H1 (cell line): ENCODE measurements around the gene DCUN1D3. TPM values are rescaled to one million over a fixed set of nuclear protein-coding genes. Genes with fewer than 3 reads are reported as not detected.

Experiments
- CTCF ChIA-PET: fragments of 300-600 bp; sonication (Branson Sonifier 250); formaldehyde crosslinking; loops from one replicate; lab custom pipeline; 2021; ENCODE audit not compliant: partially characterized antibody; lab: Charles Lee
- POLR2A ChIA-PET: fragments of 300-600 bp; sonication (Branson Sonifier 250); formaldehyde crosslinking; loops from one replicate; lab custom pipeline; 2021; ENCODE audit warnings: inconsistent platforms; ENCODE audit not compliant: partially characterized antibody; lab: Charles Lee
- DNase-seq, 2 experiments: peaks; one replicate each; pipeline versions ENCODE4 v3.0.0 to v3.0.0-alpha.2; 2010 to 2022; ENCODE audit warnings: low spot score in 2 of 2, low read depth in 1 of 2, mixed read lengths in 1 of 2
- FAIRE-seq: peaks from 2 replicates; lab custom pipeline; 2011; peaks lifted over from hg19 to GRCh38; lab: Jason Lieb, UNC
- H2AFZ ChIP-seq: 2 replicates; pipeline ENCODE4 v1.8.1; 2012; ENCODE audit warnings: low read length, inconsistent platforms
- H2AK5ac ChIP-seq: 2 replicates; pipeline ENCODE4 v1.6.1; 2013; ENCODE audit warnings: low read depth, low read length
- H2BK120ac ChIP-seq: replicated peaks from 2 replicates; pipeline ENCODE3; 2013; ENCODE audit warnings: low read depth, low read length, inconsistent platforms
- H2BK12ac ChIP-seq: 2 replicates; pipeline ENCODE4 v1.6.1; 2013; ENCODE audit warnings: low read depth, low read length
- H2BK15ac ChIP-seq: 2 replicates; pipeline ENCODE4 v1.6.1; 2013; ENCODE audit warnings: low read length
- H2BK20ac ChIP-seq: 2 replicates; pipeline ENCODE4 v1.6.1; 2013; ENCODE audit warnings: low read length
- H2BK5ac ChIP-seq: 2 replicates; pipeline ENCODE4 v1.6.1; 2013; ENCODE audit warnings: low read depth, low read length
- H3K14ac ChIP-seq: 2 replicates; pipeline ENCODE4 v1.6.1; 2013; ENCODE audit warnings: inconsistent platforms; ENCODE audit not compliant: insufficient read length
- H3K18ac ChIP-seq: 2 replicates; pipeline ENCODE4 v1.6.1; 2013; ENCODE audit warnings: low read length; ENCODE audit errors: extremely low read depth
- H3K23ac ChIP-seq: 2 replicates; pipeline ENCODE4 v1.6.1; 2013; ENCODE audit warnings: inconsistent platforms; ENCODE audit not compliant: insufficient read length
- H3K23me2 ChIP-seq: 2 replicates; pipeline ENCODE4 v1.6.1; 2013; ENCODE audit warnings: low read depth, low read length
- H3K27ac ChIP-seq: 2 replicates; pipeline ENCODE4 v1.6.1; 2011; ENCODE audit warnings: low read depth, low read length, inconsistent platforms
- H3K27me3 ChIP-seq, 4 experiments: replicated peaks in 1 of 4; 1 replicate in 1 of 4; 2 replicates in 3 of 4; pipeline versions ENCODE4 v1.6.1 to v1.8.1; 2011 to 2013; ENCODE audit warnings: low read length in 3 of 4, mild to moderate bottlenecking in 3 of 4, inconsistent platforms in 2 of 4, mixed read lengths in 2 of 4, moderate library complexity in 1 of 4; ENCODE audit not compliant: control insufficient read depth in 3 of 4, insufficient read depth in 3 of 4; ENCODE audit errors: extremely low read depth in 1 of 4
- H3K36me3 ChIP-seq, 4 experiments: 2 replicates each; pipeline versions ENCODE4 v1.6.1 to v1.8.1; 2011 to 2013; ENCODE audit warnings: mild to moderate bottlenecking in 4 of 4, low read length in 3 of 4, moderate library complexity in 2 of 4, control low read depth in 1 of 4, inconsistent platforms in 1 of 4; ENCODE audit not compliant: insufficient read depth in 4 of 4, control insufficient read depth in 2 of 4
- H3K4ac ChIP-seq: replicated peaks from 2 replicates; pipeline ENCODE3; 2013; ENCODE audit warnings: low read length, low read depth, mixed read lengths, inconsistent platforms; ENCODE audit not compliant: insufficient read length
- H3K4me1 ChIP-seq, 4 experiments: replicated peaks in 1 of 4; 1 replicate in 1 of 4; 2 replicates in 3 of 4; pipeline versions ENCODE4 v1.6.1 to v1.8.1; 2011 to 2013; ENCODE audit warnings: low read length in 3 of 4, inconsistent platforms in 2 of 4, mixed read lengths in 1 of 4; ENCODE audit not compliant: insufficient read depth in 4 of 4, control insufficient read depth in 3 of 4
- H3K4me2 ChIP-seq, 2 experiments: 2 replicates each; pipeline versions ENCODE4 v1.6.1 to v1.8.1; 2011 to 2013; ENCODE audit warnings: low read depth in 2 of 2, low read length in 2 of 2, control low read depth in 1 of 2, inconsistent platforms in 1 of 2, mild to moderate bottlenecking in 1 of 2; ENCODE audit not compliant: insufficient read depth in 1 of 2
- H3K4me3 ChIP-seq, 4 experiments: fragments of 200-600, 300-600 bp in 1 of 4; sonication (generic), shearing (Covaris generic), sonication (Bioruptor Twin) in 1 of 4; 2 replicates each; pipeline versions ENCODE4 v1.5.1 to v1.8.1; 2011 to 2016; ENCODE audit warnings: low read length in 4 of 4, low read depth in 3 of 4, control low read depth in 2 of 4, inconsistent platforms in 2 of 4, mild to moderate bottlenecking in 2 of 4, mixed read lengths in 1 of 4, moderate library complexity in 1 of 4; ENCODE audit not compliant: insufficient read depth in 2 of 4; ENCODE audit errors: extremely low read depth in 1 of 4
- H3K56ac ChIP-seq: replicated peaks from 2 replicates; pipeline ENCODE3; 2013; ENCODE audit warnings: low read depth, mild to moderate bottlenecking, mixed read lengths, low read length, inconsistent platforms; ENCODE audit not compliant: insufficient read length
- H3K79me1 ChIP-seq: 2 replicates; pipeline ENCODE4 v1.6.1; 2013; ENCODE audit warnings: low read depth, low read length, control low read depth
- H3K79me2 ChIP-seq, 2 experiments: 2 replicates each; pipeline versions ENCODE4 v1.6.1 to v1.8.1; 2012 to 2013; ENCODE audit warnings: low read length in 2 of 2, mild to moderate bottlenecking in 2 of 2, inconsistent platforms in 1 of 2; ENCODE audit not compliant: insufficient read depth in 2 of 2, control insufficient read depth in 1 of 2
- H3K9ac ChIP-seq, 4 experiments: replicated peaks in 1 of 4; 1 replicate in 1 of 4; 2 replicates in 3 of 4; pipeline versions ENCODE4 v1.6.1 to v1.8.1; 2011 to 2013; ENCODE audit warnings: low read depth in 3 of 4, low read length in 3 of 4, control low read depth in 2 of 4, mild to moderate bottlenecking in 2 of 4, moderate library complexity in 2 of 4, inconsistent platforms in 1 of 4; ENCODE audit errors: extremely low read depth in 1 of 4
- H3K9me3 ChIP-seq, 2 experiments: 2 replicates each; pipeline versions ENCODE4 v1.6.1 to v1.8.1; 2012 to 2013; ENCODE audit warnings: mild to moderate bottlenecking in 2 of 2, moderate library complexity in 2 of 2, control low read depth in 1 of 2, inconsistent platforms in 1 of 2, low read depth in 1 of 2, low read length in 1 of 2, mixed read lengths in 1 of 2; ENCODE audit not compliant: insufficient read depth in 2 of 2
- H4K20me1 ChIP-seq, 2 experiments: replicated peaks in 1 of 2; 2 replicates each; pipeline versions ENCODE3 to v1.8.1; 2011 to 2013; ENCODE audit warnings: inconsistent platforms in 2 of 2, low read length in 2 of 2, mild to moderate bottlenecking in 1 of 2; ENCODE audit not compliant: insufficient read depth in 2 of 2, control insufficient read depth in 1 of 2
- H4K5ac ChIP-seq: 2 replicates; pipeline ENCODE4 v1.6.1; 2013; ENCODE audit warnings: low read length, low read depth, mixed read lengths, inconsistent platforms; ENCODE audit not compliant: insufficient read length
- H4K8ac ChIP-seq: 2 replicates; pipeline ENCODE4 v1.8.0; 2013; ENCODE audit warnings: mild to moderate bottlenecking, moderate library complexity, low read length, inconsistent platforms; ENCODE audit not compliant: insufficient read depth; ENCODE audit errors: extremely low read depth
- H4K91ac ChIP-seq: replicated peaks from 2 replicates; pipeline ENCODE3; 2013; ENCODE audit warnings: low read length, mixed read lengths, inconsistent platforms; ENCODE audit not compliant: insufficient read length
- CEBPB ChIP-seq: IDR thresholded peaks from 2 replicates; pipeline ENCODE4 v1.6.1; 2012; ENCODE audit warnings: low read depth, low read length
- CTBP2 ChIP-seq: IDR thresholded peaks from 2 replicates; pipeline ENCODE4 v1.7.0; 2011; ENCODE audit warnings: borderline replicate concordance, mild to moderate bottlenecking, moderate library complexity, mixed read lengths, low read length; ENCODE audit not compliant: insufficient read depth, insufficient read length
- KDM1A ChIP-seq: fragments of 200-600, 300-600 bp; sonication (generic); IDR thresholded peaks from 2 replicates; pipeline ENCODE4 v1.7.1; 2016; ENCODE audit warnings: mild to moderate bottlenecking, low read length, borderline replicate concordance
- PHF8 ChIP-seq: fragments of 200-600 bp; sonication (generic); conservative IDR thresholded peaks from 2 replicates; pipeline ENCODE4 v1.7.1; 2012; ENCODE audit warnings: low read depth, mild to moderate bottlenecking, inconsistent platforms, low read length, moderate library complexity
- POLR2A ChIP-seq, 2 experiments: IDR thresholded peaks; 1 replicate in 1 of 2; 2 replicates in 1 of 2; pipeline ENCODE4 v1.6.1; 2011; ENCODE audit warnings: low read depth in 2 of 2, low read length in 2 of 2, mild to moderate bottlenecking in 2 of 2; ENCODE audit errors: control extremely low read depth in 1 of 2
- POLR2AphosphoS5 ChIP-seq: IDR thresholded peaks from 2 replicates; pipeline ENCODE4 v1.6.1; 2011; ENCODE audit warnings: low read depth, low read length
- RBBP5 ChIP-seq: IDR thresholded peaks from 2 replicates; pipeline ENCODE4 v1.7.1; 2012; ENCODE audit warnings: low read depth, mild to moderate bottlenecking, inconsistent platforms, low read length, moderate library complexity, borderline replicate concordance
- SIN3A ChIP-seq, 2 experiments: IDR thresholded peaks in 1 of 2; conservative IDR thresholded peaks in 1 of 2; 2 replicates each; pipeline ENCODE4 v1.6.1; 2011 to 2012; ENCODE audit warnings: low read length in 2 of 2, improper control_type of control experiment in 1 of 2, low read depth in 1 of 2, mild to moderate bottlenecking in 1 of 2
- SRF ChIP-seq: IDR thresholded peaks from 2 replicates; pipeline ENCODE4 v1.6.1; 2011; ENCODE audit warnings: mild to moderate bottlenecking, low read depth, low read length, moderate library complexity
- WGBS, 2 experiments: shearing (Covaris generic) in 1 of 2; methylation state at CpG; one replicate each; pipeline versions ENCODE4 v1.1.6 to v1.1.7; 2013 to 2015; ENCODE audit warnings: low lambda C conversion rate in 2 of 2, mixed read lengths in 2 of 2, inconsistent platforms in 1 of 2, low coverage in 1 of 2, missing lambda C conversion rate in 1 of 2; ENCODE audit not compliant: insufficient replicate concordance in 2 of 2, insufficient coverage in 1 of 2, insufficient read length in 1 of 2; ENCODE audit errors: extremely low coverage in 1 of 2, missing lambda C conversion rate in 1 of 2; 5-methylcytosine and 5-hydroxymethylcytosine counted together
- polyA plus RNA-seq, 7 experiments: library from polyadenylated mRNA; depleted of rRNA in 3 of 7; stranded (reverse) in 5 of 7; unstranded in 2 of 7; fragments of >200 nt in 5 of 7; fragments of 200-250 nt in 2 of 7; gene quantifications; 1 replicate in 5 of 7; 2 replicates in 1 of 7; 4 replicates in 1 of 7; pipeline versions ENCODE4 v1.2.1 to v1.2.3, GENCODE V29; 2011 to 2013; ENCODE audit warnings: missing spikeins in 2 of 7, mixed read lengths in 2 of 7
- total RNA-seq: library from RNA; stranded (reverse); fragmentation: NEBNext Ultra II Directional; extraction: Animal tissue kit (Norgen Biotek cat#: 25700); gene quantifications from 2 replicates; pipeline ENCODE4 v1.2.1, GENCODE V29; 2021

Gene DCUN1D3
- total and polyA plus RNA-seq, 2 of the 8 experiments (the other 6 are each of a cell fraction or from before 2014, with no cell fraction given), result 3.5 to 18.2 TPM

- Histone ChIP-seq H4K8ac (no peak overlapping the region), H3K79me1 (peaks cover 4% of the 10 kb centered on the region; the same call in 1 of the 2 replicates), H3K9me3 (no peaks in the 10 kb centered on the region), H3K27me3 (no peaks in the 10 kb centered on the region), H2BK120ac (no peak overlapping the region), H2AK5ac (no peak overlapping the region), H3K14ac (no peak overlapping the region), H4K91ac (no peak overlapping the region), H4K20me1 (peaks cover 2 to 3% of the 10 kb centered on the region in 2 experiments), H3K4me1 (peaks cover 0 to 2% (median 0%) of the 10 kb centered on the region in 4 experiments; a peak in 2 of 7 replicates), H3K79me2 (0 out of 4 replicates have a peak, but pooled peaks cover 0 to 6% of the 10 kb centered on the region in 2 experiments), H2AFZ (no peak overlapping the region), H3K9ac (no peak overlapping the region), H3K4ac (no peak overlapping the region), H3K23ac (no peak overlapping the region), H2BK20ac (no peak overlapping the region), H2BK5ac (no peak overlapping the region), H2BK15ac (no peak overlapping the region), H3K27ac (no peak overlapping the region), H4K5ac (no peak overlapping the region), H3K4me3 (no peak overlapping the region), H3K56ac (no peak overlapping the region), H3K23me2 (no peaks in the 10 kb centered on the region), H2BK12ac (no peak overlapping the region), H3K36me3 (peaks cover 0 to 3% (median 0%) of the 10 kb centered on the region in 4 experiments; a peak in 3 of 8 replicates), H3K18ac (no peak overlapping the region), H3K4me2 (no peak overlapping the region)
- no peak for DNase-seq
- POLR2A ChIA-PET, result interaction anchor here (0.8 to 0.9 kb wide), 4 partner anchors 11 to 147 kb away, joined by 3 read pairs; partner anchors contain the start of genes DCUN1D3, ERI2 and REXO5
- no peak for TF ChIP-seq CTBP2
- no peak for TF ChIP-seq POLR2A (IDR thresholded peaks at IDR 0.05; ENCODE audit: control extremely low read depth in 1 of 2, low read depth in 2 of 2, low read length in 2 of 2)
- no peak for TF ChIP-seq CEBPB
- no peak for TF ChIP-seq KDM1A
- TF ChIP-seq SRF, result no peak
- no peak for TF ChIP-seq RBBP5
- TF ChIP-seq SIN3A (conservative IDR thresholded peaks at IDR 0.05 in 1 of 2, IDR thresholded peaks at IDR 0.05 in 1 of 2; ENCODE audit: low read depth in 1 of 2, low read length in 2 of 2), result no peak
- no peak for TF ChIP-seq POLR2AphosphoS5
- TF ChIP-seq PHF8, result no peak
- no peak for FAIRE-seq
- CTCF ChIA-PET, result interaction anchor here (0.5 to 2.1 kb wide), 5 partner anchors 10 to 148 kb away, joined by 3 to 7 read pairs (median 3); no protein-coding TSS in a partner anchor
- 97% methylated on average over 3 of the region's 3 CpGs; no CpG with 5 or more reads in 1 of the 2 experiments for WGBS, 2 experiments
These were observed 46.1 kb downstream of the DCUN1D3 start for GRCh38 chr16:20853981-20854620.
